Measurements from ENCODE around the gene TCTN2. TPM values are rescaled to one million over a fixed set of nuclear protein-coding genes. Genes with fewer than 3 reads are reported as not detected.

The TCTN2 gene
- total RNA-seq, 2 donors from 2014 or later = 3.7 to 4.6 TPM

- peaks cover 20% of the 10 kb centered on the region for H3K36me3 ChIP-seq
- DNase-seq (ENCODE audit: low spot score) = no peak
- no peaks in the 10 kb centered on the region for H3K4me1 ChIP-seq
- H3K27ac ChIP-seq = no peak overlapping the region
- no peak overlapping the region for H3K4me3 ChIP-seq
- H3K27me3 ChIP-seq = no peaks in the 10 kb centered on the region
- no peak for TF ChIP-seq CTCF (IDR thresholded peaks at IDR 0.05)
- H3K9me3 ChIP-seq = no peaks in the 10 kb centered on the region
Measured at GRCh38 chr12:123645380-123645779, 25.5 kb upstream of the TCTN2 start.

GRCh38 chr12:123645878-123646277, 25.0 kb upstream of the TCTN2 start:
- Histone ChIP-seq H3K27ac (no peak overlapping the region), H3K9me3 (no peaks in the 10 kb centered on the region), H3K4me3 (no peak overlapping the region), H3K36me3 (peaks cover 22% of the 10 kb centered on the region), H3K4me1 (no peaks in the 10 kb centered on the region), H3K27me3 (no peaks in the 10 kb centered on the region)
- no peak for TF ChIP-seq CTCF (IDR thresholded peaks at IDR 0.05)
- DNase-seq (ENCODE audit: low spot score) = no peak

GRCh38 chr12:123648401-123648800, 22.5 kb upstream of the TCTN2 start:
- no peaks in the 10 kb centered on the region for H3K4me1 ChIP-seq
- no peak for DNase-seq (ENCODE audit: low spot score)
- H3K36me3 ChIP-seq = peaks cover 40% of the 10 kb centered on the region
- H3K9me3 ChIP-seq = no peaks in the 10 kb centered on the region
- H3K4me3 ChIP-seq = no peak overlapping the region
- H3K27ac ChIP-seq = no peak overlapping the region
- H3K27me3 ChIP-seq = no peaks in the 10 kb centered on the region
- TF ChIP-seq CTCF (IDR thresholded peaks at IDR 0.05) = no peak

GRCh38 chr12:123654129-123654701, 16.7 kb upstream of the TCTN2 start:
- no peaks in the 10 kb centered on the region for H3K4me1 ChIP-seq
- DNase-seq (ENCODE audit: low spot score) = no peak
- TF ChIP-seq CTCF (IDR thresholded peaks at IDR 0.05) = no peak
- H3K27ac ChIP-seq = no peak overlapping the region
- H3K4me3 ChIP-seq = no peak overlapping the region
- H3K27me3 ChIP-seq = no peaks in the 10 kb centered on the region
- H3K36me3 ChIP-seq = peaks cover 21% of the 10 kb centered on the region
- no peaks in the 10 kb centered on the region for H3K9me3 ChIP-seq

- H3K27me3 ChIP-seq = no peaks in the 10 kb centered on the region
- TF ChIP-seq CTCF (IDR thresholded peaks at IDR 0.05) = no peak
- H3K36me3 ChIP-seq = peaks cover 21% of the 10 kb centered on the region
- H3K4me3 ChIP-seq = no peak overlapping the region
- no peaks in the 10 kb centered on the region for H3K9me3 ChIP-seq
- no peak for DNase-seq (ENCODE audit: low spot score)
- no peaks in the 10 kb centered on the region for H3K4me1 ChIP-seq
- H3K27ac ChIP-seq = peak overlapping the region in 1 of 2 donors; percentile 8
Measured at GRCh38 chr12:123655420-123655819, 15.5 kb upstream of the TCTN2 start.

GRCh38 chr12:123656392-123656791, 14.5 kb upstream of the TCTN2 start:
- Histone ChIP-seq H3K9me3 (no peaks in the 10 kb centered on the region), H3K36me3 (peaks cover 13% of the 10 kb centered on the region), H3K27ac (peak overlapping the region in 1 of 2 donors; percentile 8), H3K27me3 (no peaks in the 10 kb centered on the region), H3K4me1 (no peaks in the 10 kb centered on the region), H3K4me3 (no peak overlapping the region)
- no peak for TF ChIP-seq CTCF (IDR thresholded peaks at IDR 0.05)
- no peak for DNase-seq (ENCODE audit: low spot score)

Data from right atrium auricular region (tissue), 2 donors.